COLO829 (cell line): ENCODE data around the gene TRIM72.
A peak's percentile ranks its signal among the peaks of the same experiment; 100 is the strongest.
"Not testable (repeated sequence)": the region's sequence is repeated elsewhere in the genome, so short reads cannot be mapped to it uniquely, and the experiment has no call there.

ENCODE experiments used
- DNase-seq: peaks from one replicate; pipeline ENCODE4 v3.0.0; 2012; ENCODE audit warnings: low spot score

The TRIM72 gene

GRCh38 chr16:31215287-31216162 is 1.6 kb downstream of the TRIM72 start:
- DNase-seq, result peak; percentile 97

GRCh38 chr16:31216422-31217135 is 2.7 kb downstream of the TRIM72 start, which contains the start of gene PYDC1:
TSS of gene PYDC1 (minus strand) at chr16:31217135. CDS start at chr16:31217028, 107 bp downstream.
- no peak for DNase-seq

GRCh38 chr16:31217136-31217530 is 3.2 kb downstream of the TRIM72 start:
- no peak for DNase-seq

- no peak for DNase-seq
These were observed 5.3 kb downstream of the TRIM72 start for GRCh38 chr16:31219154-31219741.

GRCh38 chr16:31221357-31222160 is 7.6 kb downstream of the TRIM72 start:
- no peak for DNase-seq

- no peak for DNase-seq
These were observed 9.1 kb downstream of the TRIM72 start for GRCh38 chr16:31223044-31223443.

- DNase-seq, result no peak
These were observed 10.4 kb downstream of the TRIM72 start for GRCh38 chr16:31224092-31224955.

GRCh38 chr16:31225193-31225592 is 11.3 kb downstream of the TRIM72 start:
- no peak for DNase-seq

GRCh38 chr16:31228206-31228605 is 14.3 kb downstream of the TRIM72 start:
- no peak for DNase-seq

GRCh38 chr16:31229501-31229900 is 15.6 kb downstream of the TRIM72 start:
- DNase-seq, result no peak

GRCh38 chr16:31238041-31238440 is 24.1 kb downstream of the TRIM72 start:
- no peak for DNase-seq

- DNase-seq, result no peak
These were observed 28.3 kb downstream of the TRIM72 start for GRCh38 chr16:31242206-31242605.

- DNase-seq, result no peak
These were observed 30.1 kb downstream of the TRIM72 start for GRCh38 chr16:31243734-31244670.

GRCh38 chr16:31245598-31245997 is 31.7 kb downstream of the TRIM72 start:
- not testable (repeated sequence) for DNase-seq

- DNase-seq, result no peak
These were observed 32.4 kb downstream of the TRIM72 start for GRCh38 chr16:31246296-31246695.

GRCh38 chr16:31248344-31248743 is 34.4 kb downstream of the TRIM72 start:
- DNase-seq, result peak; percentile 83

GRCh38 chr16:31250782-31251384 is 37.0 kb downstream of the TRIM72 start:
- no peak for DNase-seq

- no peak for DNase-seq
These were observed 37.5 kb downstream of the TRIM72 start for GRCh38 chr16:31251435-31251834.

GRCh38 chr16:31253642-31254045 is 39.7 kb downstream of the TRIM72 start:
- DNase-seq, result no peak
